Brain microvascular endothelial cell (primary cell): Measurements from ENCODE around the gene DNAJC16.
"Not testable (repeated sequence)": the region's sequence is repeated elsewhere in the genome, so short reads cannot be mapped to it uniquely, and the experiment has no call there.

Experiments used
- DNase-seq: peaks from one replicate; pipeline ENCODE4 v3.0.0-alpha.2; 2020
- H3K27ac ChIP-seq: fragments of 250-450 bp; sonication (Bioruptor Pico); 2 replicates; pipeline ENCODE4 v1.5.1; 2020; ENCODE audit warnings: mild to moderate bottlenecking, moderate library complexity
- H3K27me3 ChIP-seq: fragments of 250-450 bp; sonication (Bioruptor Pico); replicated peaks from 2 replicates; pipeline ENCODE4 v1.5.1; 2020; ENCODE audit warnings: mild to moderate bottlenecking
- H3K36me3 ChIP-seq: fragments of 250-450 bp; sonication (Bioruptor Pico); replicated peaks from 2 replicates; pipeline ENCODE4 v1.5.1; 2020; ENCODE audit warnings: mild to moderate bottlenecking
- H3K4me3 ChIP-seq: 2 replicates; pipeline ENCODE4 v1.5.1; 2011; ENCODE audit warnings: low read depth, mild to moderate bottlenecking, control low read depth, low read length, moderate library complexity
- CTCF ChIP-seq: IDR thresholded peaks from 2 replicates; pipeline ENCODE4 v1.5.1; 2011; ENCODE audit warnings: low read depth, mild to moderate bottlenecking, moderate library complexity, low read length, control low read depth, inconsistent platforms; ENCODE audit errors: missing control alignments
- in situ Hi-C: cut with HindIII; loops from 2 replicates; pipeline ENCODE4 v1.10.0; 2017; ENCODE audit warnings: low sequenced_read_pairs, low pct_ligation_motif_present

The DNAJC16 gene

GRCh38 chr1:15526490-15527339 is at the start of gene DNAJC16:
Gene DNAJC16 (plus strand): TSS chr1:15526848. CDS start chr1:15529106, 2,258 bp downstream.
- peak; percentile 100 for DNase-seq
- H3K4me3 ChIP-seq, result peak within 1 kb of the TSS; percentile 86
- peak; percentile 49 for TF ChIP-seq CTCF
- in situ Hi-C loops, result no loop called here
- H3K27me3 ChIP-seq, result no peaks in the 10 kb centered on the region
- peak within 1 kb of the TSS; percentile 87 for H3K27ac ChIP-seq
- no peaks in the 10 kb centered on the region for H3K36me3 ChIP-seq

- TF ChIP-seq CTCF, result no peak
- no peak for DNase-seq
- H3K4me3 ChIP-seq, result no peak overlapping the region
- H3K36me3 ChIP-seq, result no peaks in the 10 kb centered on the region
- in situ Hi-C loops, result no loop called here
- H3K27me3 ChIP-seq, result no peaks in the 10 kb centered on the region
- H3K27ac ChIP-seq, result no peak overlapping the region
Measured at GRCh38 chr1:15476927-15477326, 49.7 kb upstream of the DNAJC16 start.

GRCh38 chr1:15477646-15478212 is 48.9 kb upstream of the DNAJC16 start:
- no peak overlapping the region for H3K27ac ChIP-seq
- no peak for DNase-seq
- no peaks in the 10 kb centered on the region for H3K36me3 ChIP-seq
- in situ Hi-C loops, result no loop called here
- TF ChIP-seq CTCF, result no peak
- H3K27me3 ChIP-seq, result no peaks in the 10 kb centered on the region
- no peak overlapping the region for H3K4me3 ChIP-seq

GRCh38 chr1:15479654-15480347 is 46.8 kb upstream of the DNAJC16 start:
- in situ Hi-C loops, result no loop called here
- H3K27ac ChIP-seq, result no peak overlapping the region
- no peak overlapping the region for H3K4me3 ChIP-seq
- TF ChIP-seq CTCF, result no peak
- no peaks in the 10 kb centered on the region for H3K36me3 ChIP-seq
- DNase-seq, result no peak
- no peaks in the 10 kb centered on the region for H3K27me3 ChIP-seq

GRCh38 chr1:15482455-15482854 is 44.2 kb upstream of the DNAJC16 start:
- H3K27me3 ChIP-seq, DNase-seq, H3K4me3 ChIP-seq: not testable (repeated sequence)

GRCh38 chr1:15482983-15483543 is 43.6 kb upstream of the DNAJC16 start:
- H3K27me3 ChIP-seq, H3K27ac ChIP-seq, in situ Hi-C loops, DNase-seq, H3K36me3 ChIP-seq, H3K4me3 ChIP-seq: not testable (repeated sequence)

More at GRCh38 chr1:15482455-15482854, 44.2 kb upstream of the DNAJC16 start:
- H3K27ac ChIP-seq, H3K36me3 ChIP-seq, in situ Hi-C loops: not testable (repeated sequence)
